ENCODE results near the gene ADAMTS18. TPM values are rescaled to one million over a fixed set of nuclear protein-coding genes. Genes with fewer than 3 reads are reported as not detected.
A peak's percentile ranks its signal among the peaks of the same experiment; 100 is the strongest.

ADAMTS18 gene
- total RNA-seq, 1 donor from 2014 or later = not detected

GRCh38 chr16:77452243-77452642 lies 17.4 kb upstream of the ADAMTS18 start:
- Histone ChIP-seq H3K27me3 (ENCODE audit: control insufficient read depth, insufficient read depth, low read length) (no peaks in the 10 kb centered on the region), H3K36me3 (ENCODE audit: control insufficient read depth, insufficient read depth, low read length) (no peaks in the 10 kb centered on the region), H3K4me3 (ENCODE audit: low read depth, low read length) (no peak overlapping the region)
- FAIRE-seq = no peak
- DNase-seq (ENCODE audit: low read depth) = no peak
- TF ChIP-seq CTCF (IDR thresholded peaks at IDR 0.05; ENCODE audit: insufficient read depth, low read length, severe bottlenecking) = no peak

GRCh38 chr16:77450790-77451487 lies 16.1 kb upstream of the ADAMTS18 start:
- no peak overlapping the region for H3K4me3 ChIP-seq (ENCODE audit: low read depth, low read length)
- DNase-seq (ENCODE audit: low read depth) = no peak
- H3K27me3 ChIP-seq (ENCODE audit: control insufficient read depth, insufficient read depth, low read length) = no peaks in the 10 kb centered on the region
- FAIRE-seq = peak; percentile 85
- TF ChIP-seq CTCF (IDR thresholded peaks at IDR 0.05; ENCODE audit: insufficient read depth, low read length, severe bottlenecking) = no peak
- H3K36me3 ChIP-seq (ENCODE audit: control insufficient read depth, insufficient read depth, low read length) = no peaks in the 10 kb centered on the region

- Histone ChIP-seq H3K4me3 (ENCODE audit: low read depth, low read length) (no peak overlapping the region), H3K36me3 (ENCODE audit: control insufficient read depth, insufficient read depth, low read length) (no peaks in the 10 kb centered on the region), H3K27me3 (ENCODE audit: control insufficient read depth, insufficient read depth, low read length) (no peaks in the 10 kb centered on the region)
- TF ChIP-seq CTCF (IDR thresholded peaks at IDR 0.05; ENCODE audit: insufficient read depth, low read length, severe bottlenecking) = no peak
- DNase-seq (ENCODE audit: low read depth) (no peak), FAIRE-seq (no peak)
Observed at GRCh38 chr16:77449208-77449607, 14.4 kb upstream of the ADAMTS18 start.

- no peak for TF ChIP-seq CTCF (IDR thresholded peaks at IDR 0.05; ENCODE audit: insufficient read depth, low read length, severe bottlenecking)
- no peaks in the 10 kb centered on the region for H3K27me3 ChIP-seq (ENCODE audit: control insufficient read depth, insufficient read depth, low read length)
- no peak overlapping the region for H3K4me3 ChIP-seq (ENCODE audit: low read depth, low read length)
- FAIRE-seq (no peak), DNase-seq (ENCODE audit: low read depth) (no peak)
- no peaks in the 10 kb centered on the region for H3K36me3 ChIP-seq (ENCODE audit: control insufficient read depth, insufficient read depth, low read length)
Observed at GRCh38 chr16:77445324-77445723, 10.5 kb upstream of the ADAMTS18 start.

GRCh38 chr16:77444147-77444460 lies 9.3 kb upstream of the ADAMTS18 start:
- Histone ChIP-seq H3K4me3 (ENCODE audit: low read depth, low read length) (no peak overlapping the region), H3K36me3 (ENCODE audit: control insufficient read depth, insufficient read depth, low read length) (no peaks in the 10 kb centered on the region), H3K27me3 (ENCODE audit: control insufficient read depth, insufficient read depth, low read length) (no peaks in the 10 kb centered on the region)
- FAIRE-seq = no peak
- no peak for DNase-seq (ENCODE audit: low read depth)
- TF ChIP-seq CTCF (IDR thresholded peaks at IDR 0.05; ENCODE audit: insufficient read depth, low read length, severe bottlenecking) = no peak
